T-helper 9 cell (primary cell): ENCODE data around the gene IP6K2.
A peak's percentile ranks its signal among the peaks of the same experiment; 100 is the strongest.
"Not testable (repeated sequence)": the region's sequence is repeated elsewhere in the genome, so short reads cannot be mapped to it uniquely, and the experiment has no call there.

Experiments used
- DNase-seq: peaks from one replicate; pipeline ENCODE4 v3.0.0-alpha.2; 2020

IP6K2 gene

GRCh38 chr3:48725185-48725855 is 8.3 kb upstream of the IP6K2 start:
- not testable (repeated sequence) for DNase-seq

GRCh38 chr3:48723725-48724124 is 6.7 kb upstream of the IP6K2 start:
- DNase-seq = no peak

- not testable (repeated sequence) for DNase-seq
These were observed 6.3 kb upstream of the IP6K2 start for GRCh38 chr3:48723293-48723692.

- peak; percentile 10 for DNase-seq
These were observed 476 bp downstream of the IP6K2 start for GRCh38 chr3:48716508-48716981.

- DNase-seq = no peak
These were observed 1.7 kb downstream of the IP6K2 start for GRCh38 chr3:48715174-48715800.

- DNase-seq = no peak
These were observed 5.3 kb downstream of the IP6K2 start for GRCh38 chr3:48711727-48712126.

GRCh38 chr3:48709051-48709461 is 8.0 kb downstream of the IP6K2 start:
- DNase-seq = no peak

GRCh38 chr3:48708481-48708889 is 8.5 kb downstream of the IP6K2 start:
- DNase-seq = no peak

GRCh38 chr3:48707157-48707556 is 9.9 kb downstream of the IP6K2 start:
- no peak for DNase-seq

GRCh38 chr3:48702320-48702920 is 14.6 kb downstream of the IP6K2 start:
- DNase-seq = no peak

- no peak for DNase-seq
These were observed 16.2 kb downstream of the IP6K2 start for GRCh38 chr3:48700731-48701405.

GRCh38 chr3:48698891-48699290 is 18.1 kb downstream of the IP6K2 start:
- DNase-seq = no peak

GRCh38 chr3:48697952-48698351 is 19.1 kb downstream of the IP6K2 start:
- no peak for DNase-seq

GRCh38 chr3:48696601-48697000 is 20.4 kb downstream of the IP6K2 start:
- DNase-seq = no peak

- DNase-seq = no peak
These were observed 20.9 kb downstream of the IP6K2 start for GRCh38 chr3:48696156-48696555.

GRCh38 chr3:48695393-48695753 is 21.6 kb downstream of the IP6K2 start:
- DNase-seq = no peak

- DNase-seq = no peak
These were observed 22.2 kb downstream of the IP6K2 start for GRCh38 chr3:48694610-48695392.

GRCh38 chr3:48693826-48694225 is 23.2 kb downstream of the IP6K2 start:
- DNase-seq = no peak

GRCh38 chr3:48692551-48692950 is 24.5 kb downstream of the IP6K2 start:
- DNase-seq = no peak

GRCh38 chr3:48690846-48691458 is 26.1 kb downstream of the IP6K2 start:
- DNase-seq = no peak

GRCh38 chr3:48689384-48689783 is 27.6 kb downstream of the IP6K2 start:
- no peak for DNase-seq

GRCh38 chr3:48688737-48689075 is 28.3 kb downstream of the IP6K2 start:
- no peak for DNase-seq
